B cell (primary cell): ENCODE results near the gene EHBP1.

Source experiments
- CTCF ChIP-seq: fragments of 200-600 bp; IDR thresholded peaks from one replicate; pipeline ENCODE4 v1.8.0; 2022; ENCODE audit warnings: antibody characterized with exemption, mild to moderate bottlenecking
- EZH2 ChIP-seq: IDR thresholded peaks from 2 replicates; pipeline ENCODE4 v1.6.1; 2012; ENCODE audit warnings: borderline replicate concordance, low read depth, mild to moderate bottlenecking, moderate library complexity, low read length; ENCODE audit not compliant: insufficient read depth, poor library complexity, severe bottlenecking

- no peak for TF ChIP-seq CTCF
- TF ChIP-seq EZH2, result no peak
These were observed 217.7 kb downstream of the EHBP1 start for GRCh38 chr2:62923242-62923641.
